SU-DHL-6 (cell line): ENCODE data around the gene CDR2L.

Experiments used
- H2AFZ ChIP-seq: fragments of 200-600 bp; sonication (generic); 2 replicates; pipeline ENCODE4 v1.6.1; 2014; ENCODE audit warnings: low read depth, mild to moderate bottlenecking, moderate library complexity, mixed read lengths, antibody characterized with exemption, low read length; ENCODE audit not compliant: severe bottlenecking
- H3F3A ChIP-seq: fragments of 200-600 bp; shearing (Covaris generic); 2 replicates; pipeline ENCODE4 v1.6.0; 2016; ENCODE audit warnings: antibody characterized with exemption, mild to moderate bottlenecking; ENCODE audit not compliant: insufficient read depth
- H3K27ac ChIP-seq: fragments of 200-600 bp; sonication (generic); 2 replicates; pipeline ENCODE4 v1.5.1; 2016; ENCODE audit warnings: low read depth, mild to moderate bottlenecking, low read length, moderate library complexity, mixed read lengths
- H3K27me3 ChIP-seq: fragments of 200-600 bp; sonication (generic), shearing (Covaris generic); 2 replicates; pipeline ENCODE4 v1.6.0; 2014; ENCODE audit warnings: mild to moderate bottlenecking, low read length
- H3K36me3 ChIP-seq: fragments of 200-600 bp; sonication (generic); 2 replicates; pipeline ENCODE4 v1.6.1; 2014; ENCODE audit warnings: mild to moderate bottlenecking, low read length, mixed read lengths
- H3K4me2 ChIP-seq: fragments of 300-600, 200-600 bp; shearing (Covaris generic), sonication (generic); 2 replicates; pipeline ENCODE4 v1.6.0; 2014; ENCODE audit warnings: low read length, low read depth, mild to moderate bottlenecking; ENCODE audit not compliant: poor library complexity, severe bottlenecking
- H3K4me3 ChIP-seq: fragments of 200-600 bp; sonication (generic); 2 replicates; pipeline ENCODE4 v1.5.1; 2014; ENCODE audit warnings: antibody characterized with exemption, low read length, mild to moderate bottlenecking, mixed read lengths; ENCODE audit not compliant: insufficient read depth, poor library complexity, severe bottlenecking
- H3K79me2 ChIP-seq: fragments of 200-600 bp; sonication (generic); 2 replicates; pipeline ENCODE4 v1.6.1; 2014; ENCODE audit warnings: mild to moderate bottlenecking, low read length, moderate library complexity; ENCODE audit not compliant: insufficient read depth
- H3K9ac ChIP-seq: fragments of 200-600 bp; sonication (generic); 2 replicates; pipeline ENCODE4 v1.7.0; 2014; ENCODE audit warnings: mild to moderate bottlenecking, low read length
- H3K9me2 ChIP-seq: fragments of 200-600 bp; sonication (generic); replicated peaks from 2 replicates; pipeline ENCODE4 v1.6.1; 2014; ENCODE audit warnings: low read length; ENCODE audit not compliant: insufficient read depth
- H3K9me3 ChIP-seq: fragments of 200-600 bp; sonication (generic); 2 replicates; pipeline ENCODE4 v1.6.1; 2014; ENCODE audit warnings: low read length, mixed read lengths; ENCODE audit not compliant: insufficient read depth
- H4K20me1 ChIP-seq: fragments of 200-600 bp; sonication (generic); 2 replicates; pipeline ENCODE4 v1.6.1; 2014; ENCODE audit warnings: low read depth, mild to moderate bottlenecking, antibody characterized with exemption, low read length, moderate library complexity, mixed read lengths
- CTCF ChIP-seq: fragments of 200-600 bp; sonication (generic); IDR thresholded peaks from one replicate; pipeline ENCODE4 v1.5.1; 2017; ENCODE audit warnings: antibody characterized with exemption, mild to moderate bottlenecking, low read length, moderate library complexity; ENCODE audit not compliant: insufficient read depth, poor library complexity, severe bottlenecking
- EZH2phosphoT487 ChIP-seq: fragments of 200-600 bp; sonication (generic), shearing (Covaris generic); conservative IDR thresholded peaks from 2 replicates; pipeline ENCODE4 v1.6.1; 2018; ENCODE audit warnings: mild to moderate bottlenecking, antibody characterized with exemption, low read length, moderate library complexity, mixed read lengths

The CDR2L gene

GRCh38 chr17:75008373-75008772 lies 20.9 kb downstream of the CDR2L start:
- TF ChIP-seq EZH2phosphoT487 (no peak), CTCF (no peak)
- peaks cover 11% of the 10 kb centered on the region for H3F3A ChIP-seq

GRCh38 chr17:75009139-75009724 lies 21.8 kb downstream of the CDR2L start:
- Histone ChIP-seq H3K9ac (no peak overlapping the region), H3K4me3 (no peak overlapping the region), H3K79me2 (peaks cover 11% of the 10 kb centered on the region), H3K27ac (no peak overlapping the region), H3K36me3 (no peaks in the 10 kb centered on the region), H3K4me2 (no peak overlapping the region), H3F3A (peaks cover 11% of the 10 kb centered on the region), H4K20me1 (no peaks in the 10 kb centered on the region), H3K9me3 (no peaks in the 10 kb centered on the region), H2AFZ (no peak overlapping the region), H3K27me3 (no peaks in the 10 kb centered on the region), H3K9me2 (no peaks in the 10 kb centered on the region)
- TF ChIP-seq CTCF (no peak), EZH2phosphoT487 (no peak)

More at GRCh38 chr17:75008373-75008772, 20.9 kb downstream of the CDR2L start:
- Histone ChIP-seq H3K27me3 (no peaks in the 10 kb centered on the region), H3K4me3 (no peak overlapping the region), H3K36me3 (no peaks in the 10 kb centered on the region), H2AFZ (no peak overlapping the region), H3K9me2 (no peaks in the 10 kb centered on the region), H3K9me3 (no peaks in the 10 kb centered on the region), H3K79me2 (peaks cover 4% of the 10 kb centered on the region), H3K4me2 (no peak overlapping the region), H4K20me1 (no peaks in the 10 kb centered on the region), H3K9ac (no peak overlapping the region), H3K27ac (no peak overlapping the region)

GRCh38 chr17:75010683-75011400 lies 23.4 kb downstream of the CDR2L start:
- peaks cover 11% of the 10 kb centered on the region for H3F3A ChIP-seq
- no peaks in the 10 kb centered on the region for H3K36me3 ChIP-seq
- H4K20me1 ChIP-seq = no peaks in the 10 kb centered on the region
- H3K9me3 ChIP-seq = no peaks in the 10 kb centered on the region
- H3K4me2 ChIP-seq = no peak overlapping the region
- peak overlapping the region; percentile 93 for H2AFZ ChIP-seq
- no peak overlapping the region for H3K27ac ChIP-seq
- H3K79me2 ChIP-seq = peaks cover 11% of the 10 kb centered on the region
- no peak overlapping the region for H3K4me3 ChIP-seq
- H3K9me2 ChIP-seq = no peaks in the 10 kb centered on the region
- no peak overlapping the region for H3K9ac ChIP-seq
- H3K27me3 ChIP-seq = no peaks in the 10 kb centered on the region
- TF ChIP-seq CTCF = no peak
- TF ChIP-seq EZH2phosphoT487 = no peak
